Stimulated activated CD4-positive, alpha-beta T cell treated with anti-CD3 and anti-CD28 coated beads, Interleukin-4, amount 100 ng/mL, for 1 hour (primary cell): ENCODE measurements around the gene PPFIBP1.

Experiments used
- DNase-seq: peaks from one replicate; pipeline ENCODE4 v3.0.0-alpha.2; 2020

Gene PPFIBP1

DNA sequence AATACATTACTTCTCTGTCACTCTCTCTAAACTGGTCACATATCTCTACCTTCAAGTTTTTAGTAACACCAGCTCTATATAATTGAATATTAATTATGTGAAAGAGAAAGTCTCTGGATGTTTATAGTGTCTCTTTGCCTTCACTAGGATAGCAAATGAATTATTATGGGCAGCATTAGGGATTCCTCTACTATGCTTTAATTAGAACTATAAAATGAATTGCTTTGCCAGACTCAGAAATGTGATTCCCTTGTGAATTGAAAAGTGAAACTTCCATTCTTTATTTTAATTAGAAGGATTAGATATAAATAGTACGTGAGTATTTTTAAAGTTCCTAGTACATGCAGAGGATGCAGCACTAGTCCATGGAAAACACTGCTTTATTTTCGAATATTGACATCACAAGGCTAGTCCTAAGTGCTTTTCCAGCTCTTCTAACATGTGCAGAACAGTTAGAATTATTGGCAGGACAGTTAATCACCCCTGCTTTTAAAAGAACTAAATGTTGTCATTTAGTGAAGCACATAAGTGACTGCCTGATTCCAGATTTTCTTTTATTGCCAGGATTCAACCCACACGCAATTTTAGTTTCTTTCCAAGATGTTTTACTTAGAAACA is 149.2 kb downstream of the PPFIBP1 start:
- no peak for DNase-seq

- no peak for DNase-seq
These were observed 151.0 kb downstream of the PPFIBP1 start for GRCh38 chr12:27674989-27675388.

DNA sequence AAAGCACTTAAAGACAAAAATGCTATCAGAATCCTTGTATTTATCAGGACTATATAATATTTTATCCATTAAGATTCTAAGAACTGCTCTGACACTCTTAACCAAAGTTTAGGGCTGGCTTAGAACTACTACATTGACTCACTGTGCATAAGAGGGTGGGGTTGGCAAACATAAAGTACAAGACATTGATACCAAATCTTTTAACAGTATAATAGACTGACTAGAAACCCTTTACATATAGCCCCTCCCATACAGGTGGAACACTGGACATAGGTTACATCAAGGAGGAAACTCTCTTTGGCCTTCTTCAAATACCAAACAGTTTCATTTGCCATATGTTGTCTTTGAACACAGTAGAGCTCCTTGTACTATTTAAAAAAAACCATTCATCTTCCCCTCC is 156.6 kb downstream of the PPFIBP1 start:
- DNase-seq: no peak

DNA sequence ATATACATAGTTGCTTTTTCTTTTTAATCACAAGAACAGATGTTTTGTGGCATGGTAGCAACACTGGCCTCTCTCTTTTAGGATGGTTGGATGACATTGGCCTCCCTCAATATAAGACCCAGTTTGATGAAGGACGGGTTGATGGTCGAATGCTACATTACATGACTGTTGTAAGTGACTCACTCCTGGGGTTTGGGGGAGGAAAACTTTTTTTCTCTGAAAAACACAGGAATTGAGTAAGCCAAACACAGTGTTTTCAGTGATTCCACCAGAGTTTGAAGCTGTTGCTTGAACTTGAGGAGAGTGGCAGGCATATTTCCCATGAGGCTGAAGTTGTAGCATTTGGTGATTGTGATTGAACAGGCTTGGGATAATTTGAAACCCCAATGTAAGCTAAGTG is 158.5 kb downstream of the PPFIBP1 start:
- no peak for DNase-seq

GRCh38 chr12:27685274-27685673 is 161.3 kb downstream of the PPFIBP1 start:
- no peak for DNase-seq

DNA sequence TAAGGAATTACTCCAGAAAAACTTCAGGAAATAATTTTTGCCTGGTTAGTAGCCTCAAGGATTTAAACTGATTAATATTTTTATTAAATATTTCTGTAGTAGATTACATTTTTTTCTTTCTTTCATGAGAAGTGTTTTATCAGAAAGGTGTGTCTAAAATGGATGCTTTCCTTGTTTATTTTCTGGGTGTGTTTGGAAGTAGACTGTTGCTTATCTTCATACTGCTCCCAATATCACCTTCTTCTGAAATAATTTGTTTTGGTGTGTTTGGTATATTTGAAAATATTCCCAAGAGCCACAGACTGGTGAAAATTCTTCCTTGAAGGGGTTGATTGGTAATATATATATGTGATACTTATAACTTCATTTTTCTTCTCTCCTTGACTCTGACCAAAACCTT is 162.1 kb downstream of the PPFIBP1 start:
- DNase-seq: no peak

- DNase-seq: no peak
These were observed 164.7 kb downstream of the PPFIBP1 start for GRCh38 chr12:27688671-27689070.

DNA sequence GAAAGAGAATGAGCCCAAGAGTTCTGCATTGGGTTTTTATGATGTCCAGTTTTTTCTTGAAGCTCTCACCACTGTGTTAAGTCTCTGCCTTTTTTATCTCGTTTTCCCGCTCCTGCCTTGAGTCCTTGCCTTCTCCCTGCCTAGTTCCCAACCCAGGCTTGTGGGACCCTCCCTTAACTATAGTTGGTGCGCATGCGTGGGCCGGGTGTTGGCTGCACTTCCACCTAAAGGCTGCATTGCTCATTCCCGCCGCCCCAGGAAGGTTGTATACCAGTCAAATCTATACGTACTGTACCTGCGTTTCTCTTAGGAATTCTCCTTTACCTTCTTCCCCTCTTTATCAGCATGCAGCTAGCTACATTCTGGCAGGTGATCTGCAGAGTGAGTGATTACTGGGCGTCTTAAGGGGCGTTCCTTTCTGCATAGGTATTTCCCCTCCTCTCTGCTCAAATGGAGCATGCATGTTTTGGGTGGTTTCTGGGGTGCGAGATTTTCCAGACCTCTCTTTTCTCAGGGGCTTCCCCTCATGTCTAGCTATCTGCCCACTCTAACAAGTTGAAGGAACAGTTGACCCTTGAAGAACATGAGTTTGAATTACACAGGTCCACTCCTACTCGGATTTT is 165.7 kb downstream of the PPFIBP1 start:
- no peak for DNase-seq

DNA sequence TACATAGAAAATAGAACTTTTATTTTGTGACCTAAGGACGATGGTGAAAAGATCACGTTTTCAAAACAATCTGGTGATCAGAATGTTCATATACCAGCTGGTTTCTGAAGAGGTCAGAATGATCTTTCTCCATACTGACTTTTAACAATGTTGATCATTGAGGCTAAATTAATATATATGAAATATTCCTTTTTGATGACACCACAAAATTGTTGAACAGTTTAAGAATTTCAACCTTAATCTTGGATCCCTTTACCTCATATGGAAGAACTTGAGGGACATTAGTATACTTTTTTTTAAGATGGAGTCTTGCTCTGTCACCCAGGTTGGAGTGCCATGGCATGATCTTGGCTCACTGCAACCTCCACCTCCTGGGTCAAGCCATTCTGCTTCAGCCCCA is 169.4 kb downstream of the PPFIBP1 start:
- DNase-seq: no peak

- DNase-seq: no peak
These were observed 171.7 kb downstream of the PPFIBP1 start for GRCh38 chr12:27695556-27696292.

GRCh38 chr12:27696293-27696652 is 172.3 kb downstream of the PPFIBP1 start, which contains the start of gene REP15:
Gene REP15, plus strand, starts transcription at chr12:27696447. Its CDS starts 116 bp downstream, at chr12:27696563.
- no peak for DNase-seq

DNA sequence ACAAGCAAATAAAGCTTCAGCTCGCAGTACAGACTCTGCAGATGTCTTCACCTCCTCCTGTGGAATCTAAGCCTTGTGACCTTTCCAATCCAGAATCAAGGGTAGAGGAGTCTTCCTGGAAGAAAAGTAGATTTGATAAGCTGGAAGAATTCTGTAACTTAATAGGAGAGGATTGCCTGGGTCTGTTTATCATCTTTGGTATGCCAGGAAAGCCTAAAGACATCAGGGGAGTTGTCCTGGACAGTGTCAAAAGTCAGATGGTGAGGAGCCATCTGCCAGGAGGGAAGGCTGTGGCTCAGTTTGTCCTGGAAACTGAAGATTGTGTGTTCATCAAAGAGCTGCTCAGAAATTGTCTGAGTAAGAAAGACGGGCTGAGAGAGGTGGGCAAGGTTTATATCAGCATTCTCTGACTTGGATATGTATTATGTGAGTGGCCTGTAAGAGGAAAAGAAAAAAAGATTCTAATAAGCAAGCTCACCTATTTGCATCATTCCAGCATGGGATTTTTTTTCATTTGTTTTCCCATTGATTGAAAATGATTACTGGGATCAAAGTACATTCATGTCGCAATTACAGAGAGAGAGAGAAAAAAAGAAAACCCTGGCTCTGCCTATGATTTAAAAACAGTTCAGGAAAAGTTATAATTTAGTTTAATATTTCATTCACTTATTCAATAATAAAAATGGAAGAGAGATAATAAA is 173.0 kb downstream of the PPFIBP1 start:
- no peak for DNase-seq

DNA sequence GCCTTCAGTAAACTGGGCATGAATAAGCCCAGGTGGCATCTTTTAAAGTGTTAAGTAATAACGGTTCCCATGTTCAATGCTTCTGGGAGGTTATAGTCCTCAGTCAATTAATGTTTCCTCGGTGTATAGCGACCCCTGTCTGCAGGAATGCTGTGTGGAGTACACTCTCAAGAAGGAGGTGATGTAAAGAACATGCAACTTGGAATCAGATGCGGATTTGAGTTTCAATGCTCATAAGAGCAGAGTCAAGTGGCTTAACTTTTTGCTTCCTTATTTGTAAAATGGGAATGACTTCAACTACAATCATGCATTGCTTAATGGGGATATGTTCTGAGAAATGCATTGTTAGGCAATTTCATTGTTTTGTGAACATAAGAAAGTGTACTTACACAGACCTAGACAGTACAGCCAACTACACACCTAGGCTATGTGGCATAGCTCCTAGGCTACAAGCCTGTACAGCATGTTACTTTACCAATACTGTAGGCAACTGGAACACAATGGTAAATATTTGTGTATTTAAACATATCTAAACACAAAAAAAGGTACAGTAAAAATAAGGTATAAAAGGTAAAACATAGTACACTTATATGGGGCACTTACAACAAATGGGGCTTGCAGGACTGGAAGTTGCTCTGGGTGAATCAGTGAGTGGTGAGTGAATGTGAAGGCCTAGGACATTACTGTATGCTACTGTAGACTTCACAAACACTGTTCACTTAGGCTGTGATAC is 179.9 kb downstream of the PPFIBP1 start:
- DNase-seq: peak; percentile 63

GRCh38 chr12:27705263-27705662 is 181.3 kb downstream of the PPFIBP1 start:
- DNase-seq: no peak

- no peak for DNase-seq
These were observed 183.2 kb downstream of the PPFIBP1 start for GRCh38 chr12:27707216-27707615.

DNA sequence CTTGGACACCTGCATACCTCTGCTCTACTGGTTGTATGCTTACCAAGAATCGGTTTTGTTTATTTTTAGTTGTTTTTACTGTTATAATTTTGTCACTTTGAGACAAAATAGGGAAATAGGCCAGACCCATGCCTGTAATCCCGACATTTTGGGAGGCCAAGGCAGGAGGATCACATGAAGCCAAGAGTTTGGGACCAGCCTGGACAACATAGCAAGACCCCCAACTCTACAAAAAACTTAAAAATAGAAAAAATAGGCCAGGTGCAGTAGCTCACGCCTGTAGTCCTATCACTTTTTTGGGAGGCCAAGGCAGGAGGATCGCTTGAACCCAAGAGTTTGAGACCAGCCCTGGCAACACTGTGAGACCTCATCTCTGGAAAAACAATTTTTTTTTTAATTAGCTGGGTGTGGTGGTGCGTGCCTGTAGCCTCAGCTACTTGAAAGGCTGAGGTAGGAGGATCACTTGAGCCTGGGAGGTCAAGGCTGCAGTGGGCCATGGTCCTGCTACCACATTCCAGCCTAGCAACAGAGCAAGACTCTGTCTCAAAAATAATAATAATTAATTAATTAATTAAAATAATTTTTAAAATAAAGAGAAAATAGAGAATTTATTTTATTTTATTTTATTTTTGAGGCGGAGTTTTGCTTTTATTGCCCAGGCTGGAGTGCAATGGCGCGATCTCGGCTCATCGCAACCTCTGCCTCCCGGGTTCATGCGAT is 185.4 kb downstream of the PPFIBP1 start:
- DNase-seq: no peak

- DNase-seq: no peak
These were observed 186.1 kb downstream of the PPFIBP1 start for GRCh38 chr12:27709932-27710591.

GRCh38 chr12:27710592-27711316 is 186.7 kb downstream of the PPFIBP1 start, which contains the start of gene MRPS35:
Gene MRPS35, plus strand, starts transcription at chr12:27710832. Its CDS starts 12 bp downstream, at chr12:27710844.
- DNase-seq: peak; percentile 93

GRCh38 chr12:27711317-27711682 is 187.3 kb downstream of the PPFIBP1 start:
- no peak for DNase-seq

- DNase-seq: no peak
These were observed 188.0 kb downstream of the PPFIBP1 start for GRCh38 chr12:27711967-27712366.

GRCh38 chr12:27723212-27723611 is 199.2 kb downstream of the PPFIBP1 start:
- DNase-seq: no peak
